SK-N-SH (cell line): ENCODE results near the gene CCDC15.

Experiments used
- CTCF ChIP-seq: fragments of 200-600 bp; sonication (generic); IDR thresholded peaks from 2 replicates; pipeline ENCODE4 v1.6.1; 2017; ENCODE audit warnings: antibody characterized with exemption, mild to moderate bottlenecking, moderate library complexity
- EP300 ChIP-seq, 2 experiments: IDR thresholded peaks; 2 replicates each; pipeline versions ENCODE4 v1.4.0 to v1.6.1; 2012; ENCODE audit warnings: borderline replicate concordance in 1 of 2, low read depth in 1 of 2, low read length in 1 of 2
- FOSL2 ChIP-seq: IDR thresholded peaks from 2 replicates; pipeline ENCODE4 v1.4.0; 2012; ENCODE audit warnings: low read depth, mild to moderate bottlenecking, moderate library complexity, borderline replicate concordance
- FOXJ3 ChIP-seq: sonication (generic); formaldehyde crosslinking; IDR thresholded peaks from 2 replicates; pipeline ENCODE4 v1.5.1; 2020; ENCODE audit warnings: mild to moderate bottlenecking, missing genetic modification reagents
- MAX ChIP-seq: IDR thresholded peaks from 2 replicates; pipeline ENCODE4 v1.4.0; 2012; ENCODE audit warnings: low read depth
- MXI1 ChIP-seq: IDR thresholded peaks from 2 replicates; pipeline ENCODE4 v1.6.1; 2012; ENCODE audit warnings: mild to moderate bottlenecking, low read depth, low read length, improper control_type of control experiment
- NFIC ChIP-seq: IDR thresholded peaks from 2 replicates; pipeline ENCODE4 v1.4.0; 2012; ENCODE audit warnings: borderline replicate concordance
- RAD21 ChIP-seq: IDR thresholded peaks from 2 replicates; pipeline ENCODE4 v1.6.1; 2012; ENCODE audit warnings: mild to moderate bottlenecking, low read length
- REST ChIP-seq: IDR thresholded peaks from 2 replicates; pipeline ENCODE4 v1.6.1; 2012; ENCODE audit warnings: mild to moderate bottlenecking, low read depth, low read length, moderate library complexity
- YY1 ChIP-seq: IDR thresholded peaks from 2 replicates; pipeline ENCODE4 v1.4.0; 2012; ENCODE audit warnings: low read depth, mild to moderate bottlenecking
- ZBTB33 ChIP-seq: IDR thresholded peaks from 2 replicates; pipeline ENCODE4 v1.4.0; 2012; ENCODE audit warnings: low read depth, borderline replicate concordance

- TF ChIP-seq CTCF = no peak
- TF ChIP-seq REST = no peak
- TF ChIP-seq ZBTB33 = no peak
- no peak for TF ChIP-seq RAD21
- TF ChIP-seq NFIC = no peak
- no peak for TF ChIP-seq MAX
- TF ChIP-seq EP300 (IDR thresholded peaks at IDR 0.05; ENCODE audit: borderline replicate concordance in 1 of 2, low read depth in 1 of 2, low read length in 1 of 2) = no peak
- TF ChIP-seq MXI1 = no peak
- TF ChIP-seq YY1 = no peak
- TF ChIP-seq FOSL2 = no peak
- TF ChIP-seq FOXJ3 = no peak
Measured at GRCh38 chr11:124920356-124920755, 33.6 kb upstream of the CCDC15 start.
